HL-60/S4 (cell line): ENCODE results near the gene OXSR1.
"Not testable (repeated sequence)": the region's sequence is repeated elsewhere in the genome, so short reads cannot be mapped to it uniquely, and the experiment has no call there.

Source experiments
- in situ Hi-C: fragments of 300-500 bp; cut with MboI; formaldehyde crosslinking; loops from 2 replicates; pipeline ENCODE4 v1.14.3; 2022; ENCODE audit warnings: low sequenced_read_pairs

OXSR1 gene

GRCh38 chr3:38212141-38212540 is 46.8 kb downstream of the OXSR1 start:
- in situ Hi-C loops: no loop called here

GRCh38 chr3:38214560-38214959 is 49.2 kb downstream of the OXSR1 start:
- in situ Hi-C loops: no loop called here

GRCh38 chr3:38219609-38220197 is 54.4 kb downstream of the OXSR1 start:
- in situ Hi-C loops: no loop called here

GRCh38 chr3:38221005-38221404 is 55.7 kb downstream of the OXSR1 start:
- in situ Hi-C loops: no loop called here

- in situ Hi-C loops: no loop called here
Observed at GRCh38 chr3:38222032-38222634, 56.8 kb downstream of the OXSR1 start.

- in situ Hi-C loops: no loop called here
Observed at GRCh38 chr3:38224357-38224756, 59.0 kb downstream of the OXSR1 start.

GRCh38 chr3:38226273-38226672 is 60.9 kb downstream of the OXSR1 start:
- in situ Hi-C loops: no loop called here

GRCh38 chr3:38227989-38228388 is 62.7 kb downstream of the OXSR1 start:
- in situ Hi-C loops: no loop called here

GRCh38 chr3:38229036-38229435 is 63.7 kb downstream of the OXSR1 start:
- in situ Hi-C loops: no loop called here

GRCh38 chr3:38232701-38233100 is 67.4 kb downstream of the OXSR1 start:
- in situ Hi-C loops: no loop called here

- in situ Hi-C loops: no loop called here
Observed at GRCh38 chr3:38235466-38235865, 70.1 kb downstream of the OXSR1 start.

GRCh38 chr3:38238416-38239008 is 73.2 kb downstream of the OXSR1 start:
- in situ Hi-C loops: no loop called here

- in situ Hi-C loops: not testable (repeated sequence)
Observed at GRCh38 chr3:38242812-38243211, 77.5 kb downstream of the OXSR1 start.

GRCh38 chr3:38245930-38246329 is 80.6 kb downstream of the OXSR1 start:
- in situ Hi-C loops: no loop called here

- in situ Hi-C loops: no loop called here
Observed at GRCh38 chr3:38247366-38248035, 82.2 kb downstream of the OXSR1 start.

GRCh38 chr3:38250198-38250597 is 84.9 kb downstream of the OXSR1 start:
- in situ Hi-C loops: no loop called here

- in situ Hi-C loops: no loop called here
Observed at GRCh38 chr3:38251197-38251596, 85.9 kb downstream of the OXSR1 start.

- in situ Hi-C loops: no loop called here
Observed at GRCh38 chr3:38253704-38254103, 88.4 kb downstream of the OXSR1 start.

GRCh38 chr3:38254872-38255271 is 89.5 kb downstream of the OXSR1 start:
- in situ Hi-C loops: no loop called here

- in situ Hi-C loops: no loop called here
Observed at GRCh38 chr3:38255627-38256026, 90.3 kb downstream of the OXSR1 start.

GRCh38 chr3:38257583-38257982 is 92.2 kb downstream of the OXSR1 start:
- in situ Hi-C loops: no loop called here

- in situ Hi-C loops: no loop called here
Observed at GRCh38 chr3:38260474-38260873, 95.1 kb downstream of the OXSR1 start.
